Fibroblast of lung (primary cell): ENCODE measurements around the gene PPM1H.

ENCODE experiments used
- EZH2 ChIP-seq: IDR thresholded peaks from 2 replicates; pipeline ENCODE4 v1.5.1; 2012; ENCODE audit warnings: low read length, control low read depth, mild to moderate bottlenecking; ENCODE audit errors: missing control alignments
- TF ChIP-seq, protein P1 (sequence below), 2 donors: IDR thresholded peaks in 1 of 2; conservative IDR thresholded peaks in 1 of 2; 1 replicate in 1 of 2; 2 replicates in 1 of 2; pipeline ENCODE4 v1.5.1; 2011 to 2012; ENCODE audit warnings: low read length in 2 of 2, control low read depth in 1 of 2, inconsistent platforms in 1 of 2, low read depth in 1 of 2, mild to moderate bottlenecking in 1 of 2

DNA sequence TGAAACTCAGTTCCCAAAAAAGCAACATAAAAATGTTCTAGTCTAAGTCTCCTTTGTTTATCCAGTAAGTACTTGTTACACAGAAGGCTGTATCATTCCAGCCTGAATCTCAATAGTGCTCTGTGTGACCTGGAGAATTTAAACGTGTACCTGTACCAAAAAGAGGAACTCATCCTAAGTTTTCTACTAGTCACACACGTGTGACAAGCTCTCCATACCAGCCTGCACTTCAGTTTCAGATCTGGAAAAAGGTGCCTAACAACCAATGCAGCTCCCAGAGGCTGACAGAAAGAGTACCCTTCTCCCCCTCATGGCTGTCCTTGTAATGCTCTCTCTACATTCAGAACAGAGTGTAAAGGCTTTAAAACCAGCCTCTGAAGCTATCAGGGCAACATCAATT, 27.4 kb downstream of the PPM1H start:
- TF ChIP-seq, protein P1, sequence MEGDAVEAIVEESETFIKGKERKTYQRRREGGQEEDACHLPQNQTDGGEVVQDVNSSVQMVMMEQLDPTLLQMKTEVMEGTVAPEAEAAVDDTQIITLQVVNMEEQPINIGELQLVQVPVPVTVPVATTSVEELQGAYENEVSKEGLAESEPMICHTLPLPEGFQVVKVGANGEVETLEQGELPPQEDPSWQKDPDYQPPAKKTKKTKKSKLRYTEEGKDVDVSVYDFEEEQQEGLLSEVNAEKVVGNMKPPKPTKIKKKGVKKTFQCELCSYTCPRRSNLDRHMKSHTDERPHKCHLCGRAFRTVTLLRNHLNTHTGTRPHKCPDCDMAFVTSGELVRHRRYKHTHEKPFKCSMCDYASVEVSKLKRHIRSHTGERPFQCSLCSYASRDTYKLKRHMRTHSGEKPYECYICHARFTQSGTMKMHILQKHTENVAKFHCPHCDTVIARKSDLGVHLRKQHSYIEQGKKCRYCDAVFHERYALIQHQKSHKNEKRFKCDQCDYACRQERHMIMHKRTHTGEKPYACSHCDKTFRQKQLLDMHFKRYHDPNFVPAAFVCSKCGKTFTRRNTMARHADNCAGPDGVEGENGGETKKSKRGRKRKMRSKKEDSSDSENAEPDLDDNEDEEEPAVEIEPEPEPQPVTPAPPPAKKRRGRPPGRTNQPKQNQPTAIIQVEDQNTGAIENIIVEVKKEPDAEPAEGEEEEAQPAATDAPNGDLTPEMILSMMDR (conservative IDR thresholded peaks at IDR 0.05 in 1 of 2, IDR thresholded peaks at IDR 0.05 in 1 of 2; ENCODE audit: low read depth in 1 of 2, low read length in 2 of 2) = no peak
- TF ChIP-seq EZH2 = no peak
